ENCODE results near the gene CHN1.

The CHN1 gene

DNA sequence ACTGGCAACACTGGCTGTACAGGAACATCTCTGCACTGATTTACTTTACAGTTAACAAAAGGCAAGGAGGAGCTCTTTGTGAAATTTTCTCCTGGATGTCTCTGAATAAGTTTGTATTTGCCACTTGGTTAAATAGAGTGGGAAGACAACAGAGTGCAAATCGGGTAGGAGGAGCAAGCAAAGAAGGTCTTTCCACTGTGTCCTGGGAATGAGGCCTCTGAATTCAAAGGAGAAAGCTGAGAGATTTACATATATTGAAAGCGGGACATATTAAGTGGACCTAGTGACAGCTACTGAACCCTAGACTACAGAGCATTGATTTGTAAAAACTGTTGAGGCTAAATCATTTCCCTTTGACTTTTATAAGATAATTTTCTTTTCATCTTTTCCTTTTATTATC lies 123.5 kb downstream of the CHN1 start:
- no peaks in the 10 kb centered on the region for H3K79me2 ChIP-seq (ENCODE audit: insufficient read depth, low read depth)
- no peaks in the 10 kb centered on the region for H4K20me1 ChIP-seq (ENCODE audit: insufficient read depth)
- no peak overlapping the region for H2AFZ ChIP-seq (ENCODE audit: low read depth)
- H3K4me2 ChIP-seq: no peak overlapping the region
- H3K27ac ChIP-seq: no peak overlapping the region
- H3K9ac ChIP-seq: no peak overlapping the region
- no peaks in the 10 kb centered on the region for H3K36me3 ChIP-seq (ENCODE audit: insufficient read depth)
- no peaks in the 10 kb centered on the region for H3K27me3 ChIP-seq (ENCODE audit: insufficient read depth, low read depth)
- H3K4me3 ChIP-seq (IDR thresholded peaks at IDR 0.05; ENCODE audit: insufficient read depth, low read depth, low read length): no peak overlapping the region
- H3K4me1 ChIP-seq (ENCODE audit: low read depth, poor library complexity, severe bottlenecking): peaks cover 13% of the 10 kb centered on the region
- TF ChIP-seq, protein P1, sequence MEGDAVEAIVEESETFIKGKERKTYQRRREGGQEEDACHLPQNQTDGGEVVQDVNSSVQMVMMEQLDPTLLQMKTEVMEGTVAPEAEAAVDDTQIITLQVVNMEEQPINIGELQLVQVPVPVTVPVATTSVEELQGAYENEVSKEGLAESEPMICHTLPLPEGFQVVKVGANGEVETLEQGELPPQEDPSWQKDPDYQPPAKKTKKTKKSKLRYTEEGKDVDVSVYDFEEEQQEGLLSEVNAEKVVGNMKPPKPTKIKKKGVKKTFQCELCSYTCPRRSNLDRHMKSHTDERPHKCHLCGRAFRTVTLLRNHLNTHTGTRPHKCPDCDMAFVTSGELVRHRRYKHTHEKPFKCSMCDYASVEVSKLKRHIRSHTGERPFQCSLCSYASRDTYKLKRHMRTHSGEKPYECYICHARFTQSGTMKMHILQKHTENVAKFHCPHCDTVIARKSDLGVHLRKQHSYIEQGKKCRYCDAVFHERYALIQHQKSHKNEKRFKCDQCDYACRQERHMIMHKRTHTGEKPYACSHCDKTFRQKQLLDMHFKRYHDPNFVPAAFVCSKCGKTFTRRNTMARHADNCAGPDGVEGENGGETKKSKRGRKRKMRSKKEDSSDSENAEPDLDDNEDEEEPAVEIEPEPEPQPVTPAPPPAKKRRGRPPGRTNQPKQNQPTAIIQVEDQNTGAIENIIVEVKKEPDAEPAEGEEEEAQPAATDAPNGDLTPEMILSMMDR (conservative IDR thresholded peaks at IDR 0.05; ENCODE audit: low read depth, low read length): no peak

- Histone ChIP-seq H3K27ac (no peak overlapping the region), H3K9ac (no peak overlapping the region), H3K4me3 (IDR thresholded peaks at IDR 0.05; ENCODE audit: insufficient read depth, low read depth, low read length) (no peak overlapping the region), H3K27me3 (ENCODE audit: insufficient read depth, low read depth) (no peaks in the 10 kb centered on the region), H2AFZ (ENCODE audit: low read depth) (no peak overlapping the region), H4K20me1 (ENCODE audit: insufficient read depth) (no peaks in the 10 kb centered on the region), H3K4me2 (peak overlapping the region; percentile 27; the same call in 1 of the 2 replicates), H3K36me3 (ENCODE audit: insufficient read depth) (no peaks in the 10 kb centered on the region), H3K79me2 (ENCODE audit: insufficient read depth, low read depth) (no peaks in the 10 kb centered on the region), H3K4me1 (ENCODE audit: low read depth, poor library complexity, severe bottlenecking) (peaks cover 13% of the 10 kb centered on the region)
- TF ChIP-seq, protein P1 (conservative IDR thresholded peaks at IDR 0.05; ENCODE audit: low read depth, low read length): no peak
Measured at GRCh38 chr2:174878537-174879147, 126.5 kb downstream of the CHN1 start.

DNA sequence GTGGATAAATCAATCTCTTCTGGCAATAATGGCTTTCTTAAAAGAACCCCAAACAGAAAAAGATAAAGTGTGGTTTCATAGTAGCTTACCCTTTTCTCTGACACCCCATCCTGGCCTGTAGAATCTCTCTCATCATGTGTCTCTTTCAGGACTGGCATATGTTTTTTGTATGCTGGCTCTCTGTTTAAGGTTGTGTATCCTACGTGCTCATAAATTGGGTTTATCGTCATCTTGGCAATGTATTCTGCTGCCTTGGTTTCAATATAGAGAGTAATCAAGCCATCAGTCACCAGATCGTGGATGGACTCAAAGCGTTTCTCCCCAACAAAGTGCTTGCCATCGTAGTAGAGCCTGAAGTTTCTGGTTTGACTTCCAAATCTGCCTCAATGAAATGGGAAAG lies 127.4 kb downstream of the CHN1 start:
- Histone ChIP-seq H3K27ac (no peak overlapping the region), H3K4me2 (no peak overlapping the region), H3K79me2 (ENCODE audit: insufficient read depth, low read depth) (no peaks in the 10 kb centered on the region), H3K4me3 (IDR thresholded peaks at IDR 0.05; ENCODE audit: insufficient read depth, low read depth, low read length) (no peak overlapping the region), H3K9ac (no peak overlapping the region), H3K36me3 (ENCODE audit: insufficient read depth) (no peaks in the 10 kb centered on the region), H3K27me3 (ENCODE audit: insufficient read depth, low read depth) (no peaks in the 10 kb centered on the region), H4K20me1 (ENCODE audit: insufficient read depth) (no peaks in the 10 kb centered on the region), H3K4me1 (ENCODE audit: low read depth, poor library complexity, severe bottlenecking) (peaks cover 13% of the 10 kb centered on the region), H2AFZ (ENCODE audit: low read depth) (no peak overlapping the region)
- TF ChIP-seq, protein P1 (conservative IDR thresholded peaks at IDR 0.05; ENCODE audit: low read depth, low read length): no peak

DNA sequence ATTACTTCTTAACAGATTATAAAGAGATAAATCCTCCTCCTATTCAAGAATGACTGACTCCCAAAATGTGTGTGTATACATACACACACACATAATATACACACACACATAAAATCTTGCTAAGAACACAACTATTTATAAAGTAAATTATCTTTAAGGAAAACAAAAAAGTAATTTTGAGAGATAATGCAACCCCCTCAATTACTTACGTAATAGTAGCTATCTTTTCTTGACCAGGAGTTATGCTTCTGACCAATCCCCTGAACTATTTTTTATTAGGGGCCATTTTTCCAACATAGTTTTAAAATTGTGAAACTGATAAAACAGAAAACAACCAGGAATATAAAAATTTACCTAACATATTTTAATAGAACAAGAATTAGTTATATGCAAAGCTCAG lies 127.9 kb downstream of the CHN1 start:
- Histone ChIP-seq H3K4me2 (no peak overlapping the region), H3K79me2 (ENCODE audit: insufficient read depth, low read depth) (no peaks in the 10 kb centered on the region), H3K4me1 (ENCODE audit: low read depth, poor library complexity, severe bottlenecking) (peaks cover 13% of the 10 kb centered on the region), H3K27me3 (ENCODE audit: insufficient read depth, low read depth) (no peaks in the 10 kb centered on the region), H3K36me3 (ENCODE audit: insufficient read depth) (no peaks in the 10 kb centered on the region), H2AFZ (ENCODE audit: low read depth) (no peak overlapping the region), H3K9ac (no peak overlapping the region), H3K4me3 (IDR thresholded peaks at IDR 0.05; ENCODE audit: insufficient read depth, low read depth, low read length) (no peak overlapping the region), H3K27ac (no peak overlapping the region), H4K20me1 (ENCODE audit: insufficient read depth) (no peaks in the 10 kb centered on the region)
- TF ChIP-seq, protein P1 (conservative IDR thresholded peaks at IDR 0.05; ENCODE audit: low read depth, low read length): no peak

All from KMS-11 (cell line).